Ovary (tissue), 9 donors: ENCODE data around the gene ZBTB7A. TPM values are rescaled to one million over a fixed set of nuclear protein-coding genes. Genes with fewer than 3 reads are reported as not detected.

ENCODE experiments used
- DNase-seq, 5 donors: peaks; one replicate each; pipeline ENCODE4 v3.0.0-alpha.2; 2019 to 2020
- H3K27ac ChIP-seq, 2 donors: fragments of 200-600 bp; one replicate each; pipeline versions ENCODE4 v1.5.1 to v1.8.0; 2019 to 2022
- H3K27me3 ChIP-seq: fragments of 200-600 bp; one replicate; pipeline ENCODE4 v1.8.0; 2022
- H3K36me3 ChIP-seq: fragments of 200-600 bp; sonication (generic); one replicate; pipeline ENCODE4 v1.5.1; 2019
- H3K4me1 ChIP-seq: one replicate; pipeline ENCODE4 v1.8.1; 2013; ENCODE audit warnings: mild to moderate bottlenecking, moderate library complexity; ENCODE audit not compliant: insufficient read depth
- H3K4me3 ChIP-seq: fragments of 200-600 bp; sonication (generic); one replicate; pipeline ENCODE4 v1.5.1; 2017
- H3K9me3 ChIP-seq, 2 donors: fragments of 200-600 bp in 1 of 2; sonication (generic) in 1 of 2; one replicate each; pipeline versions ENCODE4 v1.5.1 to v1.8.1; 2013 to 2019; ENCODE audit warnings: mild to moderate bottlenecking in 1 of 2, moderate library complexity in 1 of 2
- CTCF ChIP-seq, 3 donors: fragments of 450-650 bp in 2 of 3; fragments of 200-600 bp in 1 of 3; IDR thresholded peaks; one replicate each; pipeline versions ENCODE4 v1.5.1 to v1.8.0; 2016 to 2022; ENCODE audit warnings: antibody characterized with exemption in 3 of 3, mild to moderate bottlenecking in 1 of 3
- EP300 ChIP-seq: sonication (generic); formaldehyde crosslinking; IDR thresholded peaks from one replicate; pipeline ENCODE4 v1.6.1; 2017; ENCODE audit warnings: antibody characterized with exemption
- POLR2A ChIP-seq: fragments of 450-650 bp; IDR thresholded peaks from one replicate; pipeline ENCODE4 v1.6.1; 2017; ENCODE audit warnings: antibody characterized with exemption, mild to moderate bottlenecking, moderate library complexity
- WGBS, 3 donors: extraction: QIAGEN DNeasy Blood & Tissue Kit in 1 of 3; methylation state at CpG; one replicate each; pipeline versions ENCODE4 v1.1.5 to v1.1.7; 2013 to 2017; 5-methylcytosine and 5-hydroxymethylcytosine counted together
- intact Hi-C, 4 donors: fragments of 100-400 bp; cut with DNase I; formaldehyde crosslinking; loops; one replicate each; pipeline versions ENCODE4 v1.11.0 to v1.15.1; 2022 to 2023
- polyA plus RNA-seq, 2 donors: library from polyadenylated mRNA; stranded (reverse); fragments of 200-250 nt in 1 of 2; fragments of 350-450 nt in 1 of 2; fragmentation: Illumina TruSeq in 1 of 2; extraction: RNeasy Lipid Tissue Mini Kit (QIAGEN cat#74804) in 1 of 2; gene quantifications; one replicate each; pipeline ENCODE4 v1.2.3, GENCODE V29; 2013 to 2014
- total RNA-seq, 7 donors: library from RNA; depleted of rRNA in 2 of 7; stranded (reverse); fragments of >200 nt in 2 of 7; fragmentation: NEBNext Ultra II Directional in 3 of 7; extraction: Animal tissue kit (Norgen Biotek cat#: 25700) in 3 of 7; gene quantifications; one replicate each; pipeline versions ENCODE4 v1.1.0 to v1.2.4, GENCODE V29; 2016 to 2023
- donor health status: DM: no; HTN: no; CAD: no; lungs with moderate emphysema.
- donor health status: DM: no; HTN: no; CAD: no.
- donor health status: Bipolar disorder and iron deficiency.
- donor health status: DM: yes; HTN: yes; CAD: no.
- donor health status: DM: no; HTN: no; CAD: no.
- donor health status: DM: yes; HTN: yes; CAD: no.

The ZBTB7A gene
- total and polyA plus RNA-seq, 9 donors, result 9.1 to 56.4 (median 38.5) TPM

GRCh38 chr19:4087787-4088679, 21.3 kb upstream of the ZBTB7A start:
- Histone ChIP-seq H3K4me1 (peaks cover 3% of the 10 kb centered on the region), H3K36me3 (no peaks in the 10 kb centered on the region), H3K4me3 (no peak overlapping the region), H3K27ac (peak overlapping the region in 1 of 2 donors; percentile 7), H3K27me3 (no peaks in the 10 kb centered on the region), H3K9me3 (no peaks in the 10 kb centered on the region)
- WGBS, 3 donors, result 72 to 80% (median 79%) methylated on average over 31 of the region's 31 CpGs
- intact Hi-C loops, result no loop called here
- TF ChIP-seq EP300, result no peak
- TF ChIP-seq POLR2A, result no peak
- no peak for TF ChIP-seq CTCF (IDR thresholded peaks at IDR 0.05)
- DNase-seq, result no peak

- no peaks in the 10 kb centered on the region for H3K9me3 ChIP-seq
- H3K27ac ChIP-seq, result no peak overlapping the region
- TF ChIP-seq EP300 (no peak), POLR2A (no peak), CTCF (IDR thresholded peaks at IDR 0.05) (no peak)
- no peak for DNase-seq
- H3K4me3 ChIP-seq, result no peak overlapping the region
- intact Hi-C loops, result no loop called here
- WGBS, 3 donors, result 31 to 35% (median 32%) methylated on average over 17 of the region's 17 CpGs
- no peaks in the 10 kb centered on the region for H3K27me3 ChIP-seq
- H3K36me3 ChIP-seq, result no peaks in the 10 kb centered on the region
- peaks cover 3% of the 10 kb centered on the region for H3K4me1 ChIP-seq
These were observed 19.7 kb upstream of the ZBTB7A start for GRCh38 chr19:4086411-4086867.

- H3K4me3 ChIP-seq, result no peak overlapping the region
- no peaks in the 10 kb centered on the region for H3K36me3 ChIP-seq
- no peaks in the 10 kb centered on the region for H3K27me3 ChIP-seq
- intact Hi-C loops, result no loop called here
- no peak overlapping the region for H3K27ac ChIP-seq
- H3K4me1 ChIP-seq, result peaks cover 3% of the 10 kb centered on the region
- no peak for DNase-seq
- 59 to 60% (median 60%) methylated on average over 8 of the region's 8 CpGs for WGBS, 3 donors
- H3K9me3 ChIP-seq, result no peaks in the 10 kb centered on the region
- TF ChIP-seq CTCF (IDR thresholded peaks at IDR 0.05), result no peak
- no peak for TF ChIP-seq POLR2A
- TF ChIP-seq EP300, result no peak
These were observed 17.8 kb upstream of the ZBTB7A start for GRCh38 chr19:4084547-4084877.

- Histone ChIP-seq H3K36me3 (no peaks in the 10 kb centered on the region), H3K4me3 (no peak overlapping the region), H3K27me3 (no peaks in the 10 kb centered on the region), H3K27ac (no peak overlapping the region), H3K4me1 (peaks cover 3% of the 10 kb centered on the region), H3K9me3 (no peaks in the 10 kb centered on the region)
- intact Hi-C loops, result no loop called here
- DNase-seq, result peak in 4 of 5 donors; percentile 46 to 69 (median 52)
- TF ChIP-seq EP300 (no peak), POLR2A (no peak), CTCF (IDR thresholded peaks at IDR 0.05) (no peak)
- 49 to 51% (median 51%) methylated on average over 28 of the region's 28 CpGs for WGBS, 3 donors
These were observed 17.2 kb upstream of the ZBTB7A start for GRCh38 chr19:4083677-4084546.
